Brain pericyte (primary cell): ENCODE data around the gene KATNAL2.
"Not testable (repeated sequence)": the region's sequence is repeated elsewhere in the genome, so short reads cannot be mapped to it uniquely, and the experiment has no call there.

Source experiments
- DNase-seq: peaks from one replicate; pipeline ENCODE4 v3.0.0-alpha.2; 2012; ENCODE audit warnings: low read depth, low spot score

Gene KATNAL2

DNA sequence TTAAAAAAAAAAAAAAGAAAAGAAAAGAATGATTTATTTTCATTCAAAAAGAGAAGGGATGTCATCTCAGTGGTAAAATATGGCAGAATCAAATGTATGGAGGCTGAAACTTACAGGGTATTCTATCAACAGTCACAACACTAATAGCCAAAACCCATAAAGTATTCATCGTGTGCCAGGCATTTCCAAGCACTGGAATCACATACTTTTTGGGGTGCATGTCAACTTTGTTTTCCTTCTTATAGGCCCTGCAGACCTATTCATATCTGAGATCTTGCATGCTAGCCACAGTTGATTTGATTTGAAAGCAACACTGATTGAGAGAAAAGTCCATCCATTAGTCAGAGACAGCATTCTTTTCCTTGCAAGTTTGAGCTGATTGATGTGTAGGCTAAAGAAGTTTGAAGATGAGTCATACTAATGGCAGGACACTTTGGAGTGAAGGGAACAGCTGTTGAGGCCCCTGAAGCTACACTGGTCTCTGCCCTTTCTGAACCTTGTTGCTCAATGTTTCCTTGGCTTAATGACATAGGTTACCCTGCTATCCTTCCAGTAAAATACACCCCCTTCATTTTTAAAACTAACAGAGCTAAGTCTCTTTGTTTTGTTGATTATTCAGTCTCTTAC lies 22.0 kb downstream of the KATNAL2 start:
- no peak for DNase-seq

DNA sequence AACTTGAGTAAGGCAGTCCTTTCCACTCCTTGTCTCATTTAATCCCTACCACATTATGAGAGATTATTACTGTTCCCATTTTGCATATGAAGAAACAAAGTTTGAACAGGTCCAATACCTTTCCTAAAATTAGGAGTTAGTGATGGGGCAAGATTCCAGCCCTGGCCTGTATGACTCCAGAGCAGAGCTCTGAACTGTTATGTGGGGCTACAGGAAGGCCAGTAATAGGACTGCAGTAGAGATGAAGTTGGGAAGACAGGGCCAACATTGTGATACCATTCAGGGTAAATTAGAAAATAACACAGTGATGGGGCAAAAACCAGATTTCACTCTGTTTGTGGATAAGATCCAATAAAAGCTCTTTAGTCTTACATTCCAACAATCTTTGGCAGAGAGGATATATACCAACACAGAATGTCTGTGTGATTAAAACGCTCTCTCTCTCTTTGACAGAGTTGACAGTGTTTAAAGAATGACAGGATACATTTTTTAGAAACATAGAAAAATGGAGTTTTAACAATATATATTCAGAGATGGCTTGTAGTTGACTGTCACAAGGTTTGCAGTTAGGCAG lies 22.7 kb downstream of the KATNAL2 start:
- DNase-seq: no peak

GRCh38 chr18:46942646-46943045 lies 25.2 kb downstream of the KATNAL2 start:
- no peak for DNase-seq

DNA sequence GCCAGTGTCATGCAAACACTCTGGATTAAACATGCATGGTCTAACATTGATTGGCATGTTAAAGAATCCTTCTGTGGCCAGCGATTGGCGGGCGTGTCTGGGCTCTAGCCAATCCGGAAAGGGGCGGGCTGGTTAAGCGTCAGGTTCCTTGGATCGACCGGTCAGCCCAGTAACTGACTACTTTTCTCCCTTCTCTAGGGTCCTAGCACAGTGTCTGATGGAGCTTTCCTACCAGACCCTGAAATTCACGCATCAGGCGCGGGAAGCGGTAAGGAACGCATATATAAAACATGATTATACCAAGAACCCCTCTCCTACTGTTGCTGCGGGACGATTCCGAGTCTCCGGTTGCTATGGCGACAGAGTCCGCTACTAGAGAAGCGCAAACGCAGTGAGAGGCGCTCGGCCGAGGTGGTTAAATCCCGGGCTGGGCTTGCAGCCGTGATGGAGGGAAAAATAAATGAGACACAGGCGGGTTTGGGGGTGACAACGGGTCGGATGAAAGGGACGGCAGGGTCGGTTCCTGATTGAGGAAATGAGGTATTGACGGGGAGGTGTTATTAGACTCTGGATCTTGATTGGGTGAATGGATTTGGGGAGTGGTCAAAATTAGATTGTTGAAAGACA lies 29.4 kb downstream of the KATNAL2 start:
- no peak for DNase-seq

DNA sequence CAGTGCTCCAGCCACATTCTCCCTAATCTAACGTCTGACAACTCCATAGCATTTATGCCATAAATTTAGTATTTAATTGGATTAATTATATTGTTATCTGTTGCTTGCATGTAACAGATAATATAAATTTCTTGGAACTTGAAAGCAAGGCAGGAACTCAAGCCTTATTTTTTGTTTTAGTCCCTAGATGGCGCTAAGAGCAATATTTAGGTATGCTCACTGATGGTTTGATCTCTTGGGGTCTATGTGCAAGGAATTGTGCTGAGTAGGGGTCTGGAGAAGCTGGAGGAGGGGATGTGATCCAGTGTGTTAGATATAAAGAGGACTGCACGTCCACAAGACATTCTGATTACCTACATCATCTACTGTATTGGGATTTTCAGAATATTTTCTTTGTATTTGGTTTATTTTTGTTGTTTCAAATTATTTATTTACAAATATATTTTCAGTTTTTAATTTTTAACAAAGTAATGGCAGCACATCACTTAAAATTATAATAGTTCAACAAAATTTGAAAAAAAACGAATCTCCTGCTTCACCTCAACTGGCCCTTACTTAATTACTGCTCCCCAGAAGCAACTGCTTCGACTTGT lies 32.8 kb downstream of the KATNAL2 start:
- DNase-seq: no peak

GRCh38 chr18:46953195-46953594 lies 35.8 kb downstream of the KATNAL2 start:
- no peak for DNase-seq

- no peak for DNase-seq
These were observed 40.8 kb downstream of the KATNAL2 start for GRCh38 chr18:46958209-46958608.

- not testable (repeated sequence) for DNase-seq
These were observed 46.5 kb downstream of the KATNAL2 start for GRCh38 chr18:46963656-46964578.

DNA sequence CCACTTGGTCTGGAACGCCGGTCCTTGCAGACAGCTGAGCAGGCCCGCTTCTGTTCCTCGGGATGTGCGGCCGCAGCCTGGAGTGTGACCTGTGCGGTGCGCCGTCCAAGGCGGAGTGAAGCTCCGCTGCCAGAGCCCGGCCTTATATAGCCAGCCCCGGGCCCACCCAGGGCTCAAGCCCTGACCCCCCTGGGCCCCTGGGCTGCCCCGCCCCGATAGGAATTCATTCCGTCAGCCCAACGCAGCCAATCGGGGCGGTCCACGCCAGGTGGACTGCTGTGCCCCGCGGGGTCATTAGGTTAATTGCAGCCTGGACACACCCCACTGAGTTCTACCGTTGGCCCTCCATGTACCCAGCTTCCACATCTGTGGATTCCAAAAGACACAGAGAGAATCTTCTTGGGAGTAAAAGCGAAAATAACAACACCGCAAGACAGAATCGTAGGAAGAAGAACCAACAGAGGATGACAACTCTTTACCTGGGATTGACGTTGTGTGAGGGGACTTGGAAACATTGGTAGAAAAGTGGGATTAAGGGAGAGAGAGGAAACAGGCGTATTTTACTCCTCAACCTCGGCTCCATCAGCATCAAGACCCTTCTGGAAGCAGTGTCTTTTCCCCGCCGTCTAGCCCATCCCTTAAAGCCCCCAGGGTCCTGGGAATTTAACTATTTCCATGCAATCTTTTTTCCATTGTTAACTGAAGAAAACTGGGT lies 47.3 kb downstream of the KATNAL2 start:
- not testable (repeated sequence) for DNase-seq

DNA sequence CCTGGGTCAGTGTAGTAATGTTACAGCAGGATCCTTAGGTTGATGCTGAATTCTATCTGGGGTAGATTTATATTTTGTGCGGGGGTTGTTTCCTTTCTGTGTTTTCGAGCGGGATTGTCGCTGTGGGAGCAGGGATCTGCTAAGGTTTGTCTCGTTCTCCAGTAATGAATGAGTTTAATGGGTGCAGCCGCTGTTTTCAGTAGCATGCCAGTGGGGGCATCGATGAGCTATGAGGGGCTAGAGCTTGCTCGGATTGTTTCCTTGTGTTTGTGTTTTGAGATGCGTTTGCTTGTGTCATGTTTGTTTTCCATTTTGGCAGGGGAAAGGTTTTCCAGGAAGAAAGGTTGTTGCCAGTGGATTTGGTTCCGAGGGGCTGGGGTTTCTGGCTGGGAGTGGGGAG lies 48.9 kb downstream of the KATNAL2 start:
- DNase-seq: not testable (repeated sequence)

DNA sequence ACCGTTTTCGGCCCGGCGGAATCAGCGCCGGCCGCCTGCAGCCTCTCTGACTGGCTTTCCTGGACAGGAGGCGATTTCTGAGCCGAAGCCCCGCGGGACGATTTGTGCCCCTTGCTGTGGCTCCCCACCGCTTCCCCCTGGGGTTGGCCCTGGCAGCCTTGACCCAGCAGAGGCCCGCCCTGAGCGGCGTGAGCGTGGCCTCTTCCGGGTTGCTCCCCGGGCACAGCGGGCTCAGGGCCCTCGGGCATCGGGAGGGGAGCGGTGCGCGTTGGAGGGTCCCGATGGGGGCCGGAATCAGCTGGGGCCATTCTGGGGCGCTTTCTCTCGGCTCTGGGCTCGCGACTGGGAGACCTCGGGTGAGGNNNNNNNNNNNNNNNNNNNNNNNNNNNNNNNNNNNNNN lies 52.1 kb downstream of the KATNAL2 start:
- not testable (repeated sequence) for DNase-seq

DNA sequence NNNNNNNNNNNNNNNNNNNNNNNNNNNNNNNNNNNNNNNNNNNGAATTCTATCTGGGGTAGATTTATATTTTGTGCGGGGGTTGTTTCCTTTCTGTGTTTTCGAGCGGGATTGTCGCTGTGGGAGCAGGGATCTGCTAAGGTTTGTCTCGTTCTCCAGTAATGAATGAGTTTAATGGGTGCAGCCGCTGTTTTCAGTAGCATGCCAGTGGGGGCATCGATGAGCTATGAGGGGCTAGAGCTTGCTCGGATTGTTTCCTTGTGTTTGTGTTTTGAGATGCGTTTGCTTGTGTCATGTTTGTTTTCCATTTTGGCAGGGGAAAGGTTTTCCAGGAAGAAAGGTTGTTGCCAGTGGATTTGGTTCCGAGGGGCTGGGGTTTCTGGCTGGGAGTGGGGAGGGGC lies 102.5 kb downstream of the KATNAL2 start:
- not testable (repeated sequence) for DNase-seq

DNA sequence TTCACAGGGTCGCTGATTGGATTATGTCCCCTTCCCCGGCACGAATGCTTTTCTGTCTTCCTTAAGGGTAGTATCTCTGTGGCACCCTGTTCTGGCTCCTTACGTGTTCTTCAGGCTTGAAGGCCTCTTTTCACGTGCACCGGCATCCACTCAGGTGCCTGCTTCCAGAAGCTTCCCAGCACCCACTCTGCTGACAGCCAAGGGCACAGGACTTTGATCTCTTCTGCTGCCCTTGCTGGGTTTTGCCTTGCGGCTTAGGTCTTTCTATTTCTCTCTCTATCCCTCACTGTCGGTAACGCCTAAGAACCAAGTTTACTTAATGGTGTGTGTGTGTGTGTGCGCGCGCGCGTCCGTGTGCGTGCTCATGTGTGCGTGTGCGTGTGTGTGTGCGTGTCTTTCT lies 103.4 kb downstream of the KATNAL2 start:
- not testable (repeated sequence) for DNase-seq

- DNase-seq: not testable (repeated sequence)
These were observed 105.4 kb downstream of the KATNAL2 start for GRCh38 chr18:47022821-47023220.

DNA sequence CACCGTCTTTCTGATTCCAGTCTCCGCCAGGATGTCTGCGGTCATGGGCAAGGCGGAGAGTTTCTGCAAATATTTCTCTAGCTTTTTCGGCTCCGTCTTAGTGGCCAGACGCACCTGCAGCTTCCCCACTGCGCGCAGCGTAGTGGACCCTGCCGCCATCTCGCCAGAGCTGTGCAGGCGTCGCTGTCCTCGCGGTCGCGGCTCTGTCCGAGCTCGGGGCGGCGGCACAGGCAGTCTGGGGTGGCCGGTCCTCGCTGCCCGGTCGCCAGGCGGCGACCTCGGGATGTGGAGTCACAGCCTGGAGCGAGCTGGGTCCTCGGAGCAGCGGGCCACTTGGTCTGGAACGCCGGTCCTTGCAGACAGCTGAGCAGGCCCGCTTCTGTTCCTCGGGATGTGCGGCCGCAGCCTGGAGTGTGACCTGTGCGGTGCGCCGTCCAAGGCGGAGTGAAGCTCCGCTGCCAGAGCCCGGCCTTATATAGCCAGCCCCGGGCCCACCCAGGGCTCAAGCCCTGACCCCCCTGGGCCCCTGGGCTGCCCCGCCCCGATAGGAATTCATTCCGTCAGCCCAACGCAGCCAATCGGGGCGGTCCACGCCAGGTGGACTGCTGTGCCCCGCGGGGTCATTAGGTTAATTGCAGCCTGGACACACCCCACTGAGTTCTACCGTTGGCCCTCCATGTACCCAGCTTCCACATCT lies 106.5 kb downstream of the KATNAL2 start:
- not testable (repeated sequence) for DNase-seq

DNA sequence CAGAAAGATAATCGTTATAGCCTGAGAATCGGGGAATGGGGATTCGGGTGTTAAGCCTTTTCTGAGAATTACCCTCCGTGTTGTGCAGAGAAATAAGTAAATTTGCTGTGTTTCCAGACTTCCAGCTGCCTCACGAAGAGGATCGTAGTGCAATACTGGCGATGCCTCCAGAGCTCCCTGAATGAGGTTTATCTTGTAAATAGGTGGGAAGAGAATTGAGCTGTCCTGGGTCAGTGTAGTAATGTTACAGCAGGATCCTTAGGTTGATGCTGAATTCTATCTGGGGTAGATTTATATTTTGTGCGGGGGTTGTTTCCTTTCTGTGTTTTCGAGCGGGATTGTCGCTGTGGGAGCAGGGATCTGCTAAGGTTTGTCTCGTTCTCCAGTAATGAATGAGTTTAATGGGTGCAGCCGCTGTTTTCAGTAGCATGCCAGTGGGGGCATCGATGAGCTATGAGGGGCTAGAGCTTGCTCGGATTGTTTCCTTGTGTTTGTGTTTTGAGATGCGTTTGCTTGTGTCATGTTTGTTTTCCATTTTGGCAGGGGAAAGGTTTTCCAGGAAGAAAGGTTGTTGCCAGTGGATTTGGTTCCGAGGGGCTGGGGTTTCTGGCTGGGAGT lies 108.3 kb downstream of the KATNAL2 start:
- not testable (repeated sequence) for DNase-seq

DNA sequence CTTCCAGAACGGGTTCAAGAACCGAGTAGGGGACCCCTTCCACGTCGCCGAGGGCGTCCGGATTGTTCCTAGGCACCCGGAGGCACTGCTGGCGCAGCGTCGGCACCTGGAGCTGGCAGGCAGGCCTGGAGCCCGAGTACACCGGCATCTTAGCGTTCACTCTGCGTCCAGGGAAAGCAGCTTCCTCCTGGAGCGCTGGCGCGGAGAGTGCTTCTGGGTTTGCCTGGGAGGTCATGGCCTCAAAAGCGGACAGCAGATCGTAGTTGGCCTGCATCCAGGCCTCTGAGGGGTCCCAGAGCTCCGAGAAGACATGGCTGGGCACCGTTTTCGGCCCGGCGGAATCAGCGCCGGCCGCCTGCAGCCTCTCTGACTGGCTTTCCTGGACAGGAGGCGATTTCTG lies 111.3 kb downstream of the KATNAL2 start:
- not testable (repeated sequence) for DNase-seq

GRCh38 chr18:47029684-47030353 lies 112.4 kb downstream of the KATNAL2 start:
- DNase-seq: not testable (repeated sequence)

DNA sequence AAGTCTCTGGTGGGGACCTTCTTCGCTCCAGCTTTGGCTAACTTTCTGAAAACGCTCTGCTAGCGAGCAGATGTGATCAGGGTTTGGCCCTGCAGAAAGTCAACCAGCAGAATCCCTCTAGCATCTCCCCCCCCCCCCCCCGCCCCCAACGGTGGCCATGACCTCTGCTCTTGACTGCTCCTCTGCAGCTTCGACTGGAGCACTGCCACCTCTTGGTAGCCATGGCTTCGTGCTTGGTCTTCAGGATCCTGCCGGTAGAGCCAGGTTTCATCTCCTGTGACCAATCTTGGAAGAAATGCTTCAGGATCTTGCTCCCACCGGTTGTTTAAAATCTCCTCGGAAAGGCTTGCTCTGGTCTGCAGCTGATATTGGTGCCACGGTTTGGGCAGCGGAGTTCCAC lies 113.5 kb downstream of the KATNAL2 start:
- DNase-seq: not testable (repeated sequence)
